DMS 273 (cell line): ENCODE measurements around the gene LAMA2.
A peak's percentile ranks its signal among the peaks of the same experiment; 100 is the strongest.

Source experiments
- DNase-seq: peaks from one replicate; lab custom pipeline; 2025; ENCODE audit not compliant: unreplicated experiment; lab: John Stamatoyannopoulos, UW

LAMA2 gene

GRCh38 chr6:129206821-129207220 is 323.9 kb downstream of the LAMA2 start:
- DNase-seq, result no peak

- DNase-seq, result no peak
Observed at GRCh38 chr6:129207832-129208231, 324.9 kb downstream of the LAMA2 start.

GRCh38 chr6:129208415-129209034 is 325.6 kb downstream of the LAMA2 start:
- DNase-seq, result no peak

GRCh38 chr6:129209355-129209754 is 326.4 kb downstream of the LAMA2 start:
- no peak for DNase-seq

- no peak for DNase-seq
Observed at GRCh38 chr6:129210684-129211083, 327.7 kb downstream of the LAMA2 start.

- no peak for DNase-seq
Observed at GRCh38 chr6:129211626-129212025, 328.7 kb downstream of the LAMA2 start.

- DNase-seq, result no peak
Observed at GRCh38 chr6:129212081-129212480, 329.1 kb downstream of the LAMA2 start.

GRCh38 chr6:129215246-129215645 is 332.3 kb downstream of the LAMA2 start:
- no peak for DNase-seq

GRCh38 chr6:129215916-129216520 is 333.1 kb downstream of the LAMA2 start:
- no peak for DNase-seq

- no peak for DNase-seq
Observed at GRCh38 chr6:129217701-129218100, 334.8 kb downstream of the LAMA2 start.

- DNase-seq, result no peak
Observed at GRCh38 chr6:129233458-129234134, 350.7 kb downstream of the LAMA2 start.

- DNase-seq, result no peak
Observed at GRCh38 chr6:129235167-129236000, 352.4 kb downstream of the LAMA2 start.

- no peak for DNase-seq
Observed at GRCh38 chr6:129236001-129236517, 353.1 kb downstream of the LAMA2 start.

GRCh38 chr6:129238991-129239390 is 356.1 kb downstream of the LAMA2 start:
- no peak for DNase-seq

- DNase-seq, result no peak
Observed at GRCh38 chr6:129239825-129240491, 357.0 kb downstream of the LAMA2 start.

GRCh38 chr6:129240492-129240853 is 357.5 kb downstream of the LAMA2 start:
- no peak for DNase-seq

- no peak for DNase-seq
Observed at GRCh38 chr6:129242546-129242945, 359.6 kb downstream of the LAMA2 start.

- DNase-seq, result no peak
Observed at GRCh38 chr6:129243377-129243776, 360.4 kb downstream of the LAMA2 start.

GRCh38 chr6:129248946-129249345 is 366.0 kb downstream of the LAMA2 start:
- DNase-seq, result no peak

- DNase-seq, result peak; percentile 80
Observed at GRCh38 chr6:129251669-129252376, 368.9 kb downstream of the LAMA2 start.
